Ovary (tissue), 9 donors: ENCODE results near the gene STT3A. TPM values are rescaled to one million over a fixed set of nuclear protein-coding genes. Genes with fewer than 3 reads are reported as not detected.

Source experiments
- DNase-seq, 5 donors: peaks; one replicate each; pipeline ENCODE4 v3.0.0-alpha.2; 2019 to 2020
- H3K27ac ChIP-seq, 2 donors: fragments of 200-600 bp; one replicate each; pipeline versions ENCODE4 v1.5.1 to v1.8.0; 2019 to 2022
- H3K27me3 ChIP-seq: fragments of 200-600 bp; one replicate; pipeline ENCODE4 v1.8.0; 2022
- H3K36me3 ChIP-seq: fragments of 200-600 bp; sonication (generic); one replicate; pipeline ENCODE4 v1.5.1; 2019
- H3K4me1 ChIP-seq: one replicate; pipeline ENCODE4 v1.8.1; 2013; ENCODE audit warnings: mild to moderate bottlenecking, moderate library complexity; ENCODE audit not compliant: insufficient read depth
- H3K4me3 ChIP-seq: fragments of 200-600 bp; sonication (generic); one replicate; pipeline ENCODE4 v1.5.1; 2017
- H3K9me3 ChIP-seq, 2 donors: fragments of 200-600 bp in 1 of 2; sonication (generic) in 1 of 2; one replicate each; pipeline versions ENCODE4 v1.5.1 to v1.8.1; 2013 to 2019; ENCODE audit warnings: mild to moderate bottlenecking in 1 of 2, moderate library complexity in 1 of 2
- EP300 ChIP-seq: sonication (generic); formaldehyde crosslinking; IDR thresholded peaks from one replicate; pipeline ENCODE4 v1.6.1; 2017; ENCODE audit warnings: antibody characterized with exemption
- POLR2A ChIP-seq: fragments of 450-650 bp; IDR thresholded peaks from one replicate; pipeline ENCODE4 v1.6.1; 2017; ENCODE audit warnings: antibody characterized with exemption, mild to moderate bottlenecking, moderate library complexity
- WGBS, 3 donors: extraction: QIAGEN DNeasy Blood & Tissue Kit in 1 of 3; methylation state at CpG; one replicate each; pipeline versions ENCODE4 v1.1.5 to v1.1.7; 2013 to 2017; 5-methylcytosine and 5-hydroxymethylcytosine counted together
- intact Hi-C, 4 donors: fragments of 100-400 bp; cut with DNase I; formaldehyde crosslinking; loops; one replicate each; pipeline versions ENCODE4 v1.11.0 to v1.15.1; 2022 to 2023
- polyA plus RNA-seq, 2 donors: library from polyadenylated mRNA; stranded (reverse); fragments of 200-250 nt in 1 of 2; fragments of 350-450 nt in 1 of 2; fragmentation: Illumina TruSeq in 1 of 2; extraction: RNeasy Lipid Tissue Mini Kit (QIAGEN cat#74804) in 1 of 2; gene quantifications; one replicate each; pipeline ENCODE4 v1.2.3, GENCODE V29; 2013 to 2014
- total RNA-seq, 7 donors: library from RNA; depleted of rRNA in 2 of 7; stranded (reverse); fragments of >200 nt in 2 of 7; fragmentation: NEBNext Ultra II Directional in 3 of 7; extraction: Animal tissue kit (Norgen Biotek cat#: 25700) in 3 of 7; gene quantifications; one replicate each; pipeline versions ENCODE4 v1.1.0 to v1.2.4, GENCODE V29; 2016 to 2023
- TF ChIP-seq, protein P1 (sequence below), 3 donors: fragments of 450-650 bp in 2 of 3; fragments of 200-600 bp in 1 of 3; IDR thresholded peaks; one replicate each; pipeline versions ENCODE4 v1.5.1 to v1.8.0; 2016 to 2022; ENCODE audit warnings: antibody characterized with exemption in 3 of 3, mild to moderate bottlenecking in 1 of 3
- donor health status: DM: no; HTN: no; CAD: no; lungs with moderate emphysema.
- donor health status: DM: no; HTN: no; CAD: no.
- donor health status: Bipolar disorder and iron deficiency.
- donor health status: DM: yes; HTN: yes; CAD: no.
- donor health status: DM: no; HTN: no; CAD: no.
- donor health status: DM: yes; HTN: yes; CAD: no.

Gene STT3A
- total and polyA plus RNA-seq, 9 donors = 51.9 to 239 (median 135) TPM

- no peak overlapping the region for H3K27ac ChIP-seq
- no peaks in the 10 kb centered on the region for H3K9me3 ChIP-seq
- H3K4me3 ChIP-seq = no peak overlapping the region
- TF ChIP-seq POLR2A (no peak), EP300 (no peak)
- TF ChIP-seq, protein P1, sequence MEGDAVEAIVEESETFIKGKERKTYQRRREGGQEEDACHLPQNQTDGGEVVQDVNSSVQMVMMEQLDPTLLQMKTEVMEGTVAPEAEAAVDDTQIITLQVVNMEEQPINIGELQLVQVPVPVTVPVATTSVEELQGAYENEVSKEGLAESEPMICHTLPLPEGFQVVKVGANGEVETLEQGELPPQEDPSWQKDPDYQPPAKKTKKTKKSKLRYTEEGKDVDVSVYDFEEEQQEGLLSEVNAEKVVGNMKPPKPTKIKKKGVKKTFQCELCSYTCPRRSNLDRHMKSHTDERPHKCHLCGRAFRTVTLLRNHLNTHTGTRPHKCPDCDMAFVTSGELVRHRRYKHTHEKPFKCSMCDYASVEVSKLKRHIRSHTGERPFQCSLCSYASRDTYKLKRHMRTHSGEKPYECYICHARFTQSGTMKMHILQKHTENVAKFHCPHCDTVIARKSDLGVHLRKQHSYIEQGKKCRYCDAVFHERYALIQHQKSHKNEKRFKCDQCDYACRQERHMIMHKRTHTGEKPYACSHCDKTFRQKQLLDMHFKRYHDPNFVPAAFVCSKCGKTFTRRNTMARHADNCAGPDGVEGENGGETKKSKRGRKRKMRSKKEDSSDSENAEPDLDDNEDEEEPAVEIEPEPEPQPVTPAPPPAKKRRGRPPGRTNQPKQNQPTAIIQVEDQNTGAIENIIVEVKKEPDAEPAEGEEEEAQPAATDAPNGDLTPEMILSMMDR (IDR thresholded peaks at IDR 0.05) = no peak
- WGBS, 3 donors = 73 to 75% (median 74%) methylated on average over 3 of the region's 3 CpGs
- no peaks in the 10 kb centered on the region for H3K36me3 ChIP-seq
- intact Hi-C loops = no loop called here
- no peaks in the 10 kb centered on the region for H3K27me3 ChIP-seq
- no peak for DNase-seq
- H3K4me1 ChIP-seq = peaks cover 6% of the 10 kb centered on the region
These were observed 2.3 kb downstream of the STT3A start for GRCh38 chr11:125594958-125595357.

DNA sequence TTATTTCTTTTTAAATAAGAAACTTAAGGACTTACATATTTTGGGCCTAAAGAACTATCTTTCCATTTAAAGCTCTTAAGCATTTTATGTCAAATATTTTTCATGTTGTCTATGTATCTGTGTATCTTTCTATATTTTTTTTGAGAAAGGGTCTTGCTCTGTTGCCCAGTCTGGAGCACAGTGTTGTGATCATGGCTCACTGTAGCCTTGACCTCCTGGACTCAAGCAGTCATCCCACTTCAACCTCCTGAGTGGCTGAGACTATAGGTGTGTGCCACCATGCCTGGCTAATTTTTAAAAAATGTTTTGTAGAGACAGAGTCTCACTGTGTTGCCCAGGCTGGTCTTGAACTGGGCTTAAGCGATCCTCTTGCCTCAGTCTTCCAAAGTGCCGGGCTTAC lies 8.0 kb downstream of the STT3A start:
- no peaks in the 10 kb centered on the region for H3K4me1 ChIP-seq
- DNase-seq = no peak
- H3K9me3 ChIP-seq = no peaks in the 10 kb centered on the region
- 96% methylated on average over 2 of the region's 2 CpGs for WGBS, 3 donors
- intact Hi-C loops = no loop called here
- no peak overlapping the region for H3K27ac ChIP-seq
- H3K36me3 ChIP-seq = no peaks in the 10 kb centered on the region
- no peaks in the 10 kb centered on the region for H3K27me3 ChIP-seq
- H3K4me3 ChIP-seq = no peak overlapping the region
- TF ChIP-seq EP300 (no peak), POLR2A (no peak)
- TF ChIP-seq, protein P1 (IDR thresholded peaks at IDR 0.05) = no peak

- Histone ChIP-seq H3K27me3 (no peaks in the 10 kb centered on the region), H3K4me1 (no peaks in the 10 kb centered on the region), H3K4me3 (no peak overlapping the region), H3K27ac (no peak overlapping the region), H3K9me3 (no peaks in the 10 kb centered on the region), H3K36me3 (no peaks in the 10 kb centered on the region)
- TF ChIP-seq POLR2A (no peak), EP300 (no peak)
- TF ChIP-seq, protein P1 (IDR thresholded peaks at IDR 0.05) = no peak
- 8 to 30% (median 13%) methylated on average over 3 of the region's 3 CpGs for WGBS, 3 donors
- no peak for DNase-seq
- intact Hi-C loops = no loop called here
These were observed 10.6 kb downstream of the STT3A start for GRCh38 chr11:125603207-125603606.

DNA sequence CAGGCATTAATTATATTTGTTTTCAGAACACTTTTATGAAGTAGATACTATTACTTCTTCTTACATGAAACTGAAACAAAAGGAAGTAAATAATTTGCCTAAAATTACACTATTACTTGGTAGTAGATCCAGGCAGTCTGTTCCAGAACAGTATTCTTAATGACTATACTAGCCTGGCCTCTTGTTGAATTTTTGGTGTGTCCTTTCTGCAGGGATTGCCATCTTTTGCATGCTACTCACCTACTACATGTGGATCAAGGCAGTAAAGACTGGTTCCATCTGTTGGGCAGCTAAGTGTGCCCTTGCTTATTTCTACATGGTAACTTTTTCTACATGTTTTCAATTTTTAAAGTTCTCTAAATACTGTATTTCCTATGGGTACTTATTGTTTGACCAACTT lies 12.8 kb downstream of the STT3A start:
- intact Hi-C loops = no loop called here
- Histone ChIP-seq H3K4me1 (no peaks in the 10 kb centered on the region), H3K27ac (no peak overlapping the region), H3K36me3 (no peaks in the 10 kb centered on the region), H3K27me3 (no peaks in the 10 kb centered on the region), H3K4me3 (no peak overlapping the region), H3K9me3 (no peaks in the 10 kb centered on the region)
- DNase-seq = no peak
- no peak for TF ChIP-seq EP300
- TF ChIP-seq POLR2A = no peak
- TF ChIP-seq, protein P1 (IDR thresholded peaks at IDR 0.05) = no peak

DNA sequence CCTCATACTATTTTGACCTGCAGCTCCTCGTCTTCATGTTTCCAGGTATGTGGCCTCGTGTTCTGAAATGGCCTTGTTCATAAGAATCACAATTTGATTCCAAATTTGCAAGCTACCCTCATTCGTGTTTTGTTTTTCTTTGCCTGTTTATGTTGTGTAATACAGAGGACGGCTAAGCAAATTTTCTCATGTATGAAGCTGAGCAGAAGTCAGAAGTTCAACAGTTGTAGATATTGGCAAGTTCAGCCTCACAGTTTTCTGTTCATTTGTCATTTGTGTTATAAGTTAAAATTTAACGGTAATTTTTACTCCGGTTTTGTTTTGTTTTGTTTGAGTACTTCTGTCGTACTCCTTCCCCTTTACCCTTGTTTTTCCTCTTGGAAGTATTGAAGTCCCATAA lies 16.9 kb downstream of the STT3A start:
- intact Hi-C loops = no loop called here
- Histone ChIP-seq H3K4me3 (no peak overlapping the region), H3K9me3 (no peaks in the 10 kb centered on the region), H3K36me3 (no peaks in the 10 kb centered on the region), H3K27ac (no peak overlapping the region), H3K4me1 (no peaks in the 10 kb centered on the region), H3K27me3 (no peaks in the 10 kb centered on the region)
- DNase-seq = no peak
- TF ChIP-seq, protein P1 (IDR thresholded peaks at IDR 0.05) = no peak
- TF ChIP-seq POLR2A (no peak), EP300 (no peak)
- 54 to 76% (median 57%) methylated on average over 7 of the region's 7 CpGs for WGBS, 3 donors
